RPMI7951 (cell line): ENCODE data around the gene RAMP1. TPM values are rescaled to one million over a fixed set of nuclear protein-coding genes. Genes with fewer than 3 reads are reported as not detected.
"Not testable (repeated sequence)": the region's sequence is repeated elsewhere in the genome, so short reads cannot be mapped to it uniquely, and the experiment has no call there.

Source experiments
- DNase-seq: peaks from one replicate; pipeline ENCODE4 v3.0.0-alpha.2; 2012; ENCODE audit warnings: low read depth
- total RNA-seq: library from RNA; depleted of rRNA; stranded (reverse); fragments of >200 nt; shearing (Covaris generic); gene quantifications from 2 replicates; pipeline ENCODE4 v1.2.3, GENCODE V29; 2014; rRNA removed

Gene RAMP1
- total RNA-seq = 6.2 and 18.6 TPM in 2 replicates

DNA sequence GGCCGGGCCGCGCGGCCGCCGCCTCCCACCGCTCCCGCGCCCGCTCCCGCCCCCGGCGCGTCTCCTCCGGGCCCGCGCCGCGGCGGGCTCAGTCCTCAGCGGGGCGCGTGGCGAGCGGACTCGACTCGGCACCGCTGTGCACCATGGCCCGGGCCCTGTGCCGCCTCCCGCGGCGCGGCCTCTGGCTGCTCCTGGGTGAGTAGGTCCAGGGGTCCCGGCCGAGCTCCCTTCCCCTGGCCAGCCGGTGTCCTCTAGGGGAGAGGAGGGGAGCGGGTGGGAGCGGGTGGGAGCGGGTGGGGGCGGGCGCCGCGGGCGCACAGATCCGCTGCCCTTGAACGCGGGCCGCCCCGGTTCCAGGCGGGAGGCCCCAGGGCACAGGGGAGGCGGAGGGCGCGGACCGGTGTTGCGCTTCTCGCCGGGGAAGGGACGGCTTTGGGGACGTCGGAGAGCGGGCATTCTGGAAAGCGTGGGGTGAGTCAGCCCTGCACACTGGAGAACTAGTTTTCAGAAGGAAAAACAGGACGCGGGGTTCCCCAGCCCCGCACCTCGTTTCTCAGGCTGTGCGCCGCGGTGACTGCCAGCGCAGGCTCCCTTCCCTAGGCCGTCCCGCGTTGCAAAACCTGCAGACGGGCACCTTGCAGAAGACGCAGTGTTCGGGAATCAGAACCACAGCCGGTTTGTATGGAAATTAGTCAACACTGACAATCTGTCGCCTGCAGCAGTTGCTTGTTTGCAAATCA lies at the start of gene RAMP1:
TSS of gene RAMP1 (plus strand) at position 91 of the 740 bp plus-strand sequence. CDS start at position 144, 53 bp downstream.
- peak; percentile 37 for DNase-seq

DNA sequence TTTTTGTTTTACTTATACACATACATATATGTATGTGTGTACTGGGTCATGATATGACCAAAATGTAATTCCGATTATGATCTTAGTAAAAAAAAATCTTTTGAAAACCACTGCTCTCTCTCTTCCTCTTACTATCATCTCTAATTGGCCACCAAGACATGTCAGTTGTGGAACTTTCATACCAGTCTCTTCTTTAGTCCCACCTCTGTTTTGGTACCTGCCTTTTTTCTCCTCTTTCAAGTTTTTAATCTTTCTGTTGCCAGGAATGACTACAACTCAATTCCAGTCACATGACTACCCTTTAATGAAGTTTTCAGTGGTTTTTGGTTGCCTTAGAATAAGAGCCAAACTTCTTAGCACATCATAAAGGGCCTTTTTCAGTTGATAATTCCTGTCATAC lies 43.8 kb upstream of the RAMP1 start:
- DNase-seq = no peak

DNA sequence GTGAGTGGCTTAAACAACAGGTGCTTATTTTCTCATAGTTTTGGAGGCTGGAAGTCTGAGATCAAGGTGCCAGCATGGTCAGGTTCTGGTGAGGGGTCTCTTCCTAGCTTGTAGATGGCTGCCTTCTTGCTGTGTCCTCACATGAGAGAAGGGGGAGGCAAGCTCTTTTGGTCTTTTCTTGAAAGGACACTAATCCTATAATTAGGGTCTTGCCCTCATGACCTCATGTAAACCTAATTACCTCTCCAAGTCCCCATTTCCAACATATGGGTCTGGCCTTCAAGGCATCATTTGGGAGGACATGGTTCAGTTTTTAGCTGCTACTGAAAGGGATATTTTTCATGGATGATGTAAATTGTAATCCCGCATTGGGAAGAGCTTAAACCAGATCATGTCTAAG lies 42.9 kb upstream of the RAMP1 start:
- no peak for DNase-seq

DNA sequence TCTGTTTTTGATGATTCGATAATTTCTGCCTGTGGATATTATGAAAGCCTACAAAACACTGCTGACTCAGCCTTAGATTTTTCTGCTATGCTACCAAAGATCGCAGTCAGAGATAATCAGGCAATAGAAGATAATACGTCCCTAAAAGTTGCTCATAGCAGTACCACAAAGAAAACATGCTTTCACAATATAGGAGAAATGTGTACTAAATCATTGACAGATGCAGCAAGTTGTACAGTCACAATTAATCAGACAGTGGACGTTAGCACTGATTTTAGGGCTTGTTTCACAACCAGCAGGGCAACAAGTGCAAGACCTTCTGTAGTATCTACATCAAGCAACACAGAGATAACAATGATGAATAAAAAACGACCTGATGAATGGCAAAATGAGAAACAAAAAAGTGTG lies 41.4 kb upstream of the RAMP1 start:
- peak; percentile 70 for DNase-seq

DNA sequence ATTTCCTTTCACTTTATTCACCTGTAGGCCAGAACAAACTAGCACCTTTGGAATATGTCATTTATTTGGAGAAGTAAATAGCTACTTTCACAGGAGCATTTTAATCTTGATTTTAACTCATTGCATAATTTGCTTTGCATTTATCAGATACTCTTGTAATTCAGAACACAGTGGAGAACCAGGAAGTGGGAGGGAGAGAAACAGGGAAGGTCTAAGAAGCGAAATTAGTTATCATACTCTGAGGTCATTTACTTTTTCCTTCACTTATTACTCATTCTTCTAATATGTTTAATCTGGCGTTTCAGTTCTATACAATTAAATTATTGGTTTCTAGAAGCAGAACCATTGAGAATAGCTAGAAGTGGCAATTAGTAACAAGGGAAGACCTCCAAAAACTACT lies 40.2 kb upstream of the RAMP1 start:
- DNase-seq = no peak

DNA sequence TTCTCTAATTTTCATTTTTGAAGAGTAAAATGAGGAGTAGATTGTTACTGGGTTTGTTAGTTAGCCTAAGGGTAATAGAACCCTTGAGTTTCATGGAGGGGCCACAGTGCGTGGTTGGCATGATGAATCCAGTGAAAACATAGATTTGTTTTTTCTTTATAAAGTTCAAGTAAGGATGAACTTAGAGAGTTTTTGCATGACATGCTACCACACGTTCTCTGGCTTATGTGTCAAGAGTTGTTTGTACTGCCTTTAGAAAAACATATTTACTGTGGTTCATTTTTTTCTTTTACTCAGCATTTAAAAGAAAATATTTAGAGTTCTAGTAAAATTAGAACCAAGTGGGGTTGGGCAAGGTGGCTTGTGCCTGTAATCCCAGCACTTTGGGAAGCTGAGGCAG lies 39.0 kb upstream of the RAMP1 start:
- no peak for DNase-seq

DNA sequence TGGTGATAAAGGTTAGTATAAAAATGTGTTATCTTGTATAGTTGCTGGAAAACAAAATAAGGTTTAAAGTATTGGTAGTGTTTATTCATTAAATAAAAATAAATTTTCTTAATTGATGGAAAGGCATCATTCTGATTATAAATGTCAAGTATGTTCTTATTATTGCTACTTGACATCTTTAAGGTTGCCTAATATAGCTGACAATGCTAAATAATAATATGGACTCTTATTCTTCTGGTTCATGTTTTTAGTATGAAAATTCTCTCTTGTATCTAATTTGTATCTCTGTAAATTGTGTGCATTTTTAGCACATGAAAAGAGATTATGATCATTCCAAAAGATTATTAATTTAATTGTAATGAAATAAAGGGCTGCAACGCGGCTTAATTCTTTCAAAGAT lies 35.9 kb upstream of the RAMP1 start:
- DNase-seq = no peak

DNA sequence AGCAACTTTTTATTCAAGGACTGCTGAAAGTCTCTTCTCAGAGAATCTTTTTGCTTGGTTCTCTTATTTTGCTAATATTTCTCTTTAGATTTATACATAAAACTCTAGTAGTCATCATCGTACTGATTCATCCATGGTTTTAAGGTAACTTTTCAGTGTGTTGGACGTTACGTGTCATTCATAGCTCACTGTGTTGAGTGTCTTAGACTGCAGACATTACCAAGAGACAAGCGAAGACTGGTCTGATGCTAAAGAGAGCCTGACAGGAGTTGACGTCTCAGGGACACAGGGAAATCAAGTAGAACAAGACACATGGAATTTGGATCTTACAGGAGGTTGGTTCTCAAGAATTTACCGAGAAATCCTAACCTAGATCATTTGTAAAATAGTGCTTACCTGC lies 35.3 kb upstream of the RAMP1 start:
- no peak for DNase-seq

DNA sequence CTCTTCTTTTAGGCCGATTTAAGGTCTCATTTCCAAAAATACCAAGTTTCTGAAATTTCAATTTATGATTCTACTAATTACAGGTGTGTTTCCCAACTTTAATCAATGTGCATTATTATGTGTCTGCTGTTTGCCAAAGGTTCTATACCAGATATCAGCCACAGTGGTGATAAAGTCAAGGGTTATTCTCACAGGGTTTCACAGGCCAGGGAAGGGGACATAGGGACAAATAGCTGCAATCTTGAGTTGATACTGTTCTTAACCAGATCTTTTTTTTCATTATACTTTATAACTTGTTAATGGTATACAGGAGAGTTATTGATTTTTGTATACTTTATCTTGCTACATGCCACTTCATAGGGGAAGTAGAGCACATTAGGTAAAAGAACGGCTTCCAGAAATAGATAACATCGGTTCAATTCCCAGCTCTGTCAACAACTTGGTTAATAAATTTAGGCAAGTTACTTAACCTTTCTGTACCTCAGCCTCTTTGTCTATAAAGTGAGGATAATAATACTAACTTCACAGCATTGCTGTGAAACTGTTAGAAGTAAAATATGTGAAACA lies 31.9 kb upstream of the RAMP1 start:
- DNase-seq = no peak

DNA sequence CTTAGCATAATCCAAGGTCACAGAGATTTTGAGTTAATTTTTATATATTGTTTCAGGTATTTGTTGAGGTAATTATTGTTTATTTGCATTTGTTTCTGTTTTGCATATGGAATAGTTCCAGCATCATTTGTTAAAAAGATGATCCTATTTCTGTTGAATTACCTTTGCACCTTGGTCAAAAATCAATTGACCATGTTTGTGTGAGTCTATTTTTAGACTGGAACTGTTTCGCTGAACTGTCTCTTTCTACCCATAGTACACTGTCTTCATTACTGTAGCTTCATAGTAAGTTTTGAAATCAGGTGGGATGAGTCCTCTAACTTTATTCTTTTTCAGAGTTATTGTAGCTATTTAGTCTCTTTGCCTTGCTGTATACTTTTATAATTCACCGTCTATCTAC lies 28.9 kb upstream of the RAMP1 start:
- DNase-seq = no peak

DNA sequence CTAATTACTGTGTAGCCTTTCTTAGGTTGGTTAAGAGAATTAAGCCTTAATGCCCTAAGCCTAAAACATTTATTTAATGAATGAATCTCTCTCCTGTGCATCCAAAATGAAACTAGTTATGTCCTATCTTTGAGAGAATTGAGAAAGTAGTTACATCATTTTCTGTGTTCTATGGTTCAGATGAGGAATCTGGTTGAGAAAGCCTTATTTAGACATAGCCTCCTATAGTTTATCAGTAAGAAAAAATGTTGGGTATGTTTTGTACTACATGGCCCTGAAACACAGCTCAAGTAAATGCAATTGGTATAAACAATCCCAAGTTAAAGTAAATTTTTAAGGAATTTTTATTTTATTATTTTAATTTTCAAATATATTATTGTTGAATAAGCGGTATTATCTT lies 25.9 kb upstream of the RAMP1 start:
- DNase-seq = no peak

DNA sequence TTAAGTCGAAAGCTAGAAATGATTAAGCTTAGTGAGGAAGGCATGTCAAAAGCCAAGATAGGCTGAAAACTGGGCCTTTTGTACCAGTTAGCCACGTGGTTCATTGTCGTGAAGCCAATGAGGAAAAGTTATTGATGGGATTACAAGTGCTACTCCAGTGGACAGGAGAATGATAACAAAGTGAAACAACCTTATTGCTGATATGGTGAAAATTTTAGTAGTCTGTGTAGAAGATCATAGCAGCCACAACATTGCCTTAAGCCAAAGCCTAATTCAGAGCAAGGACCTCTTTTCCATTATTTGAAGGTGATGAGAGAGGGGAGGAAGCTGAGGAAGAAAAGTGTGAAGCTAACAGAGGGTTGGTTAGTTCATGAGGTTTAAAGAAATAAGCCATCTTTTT lies 24.1 kb upstream of the RAMP1 start:
- no peak for DNase-seq

DNA sequence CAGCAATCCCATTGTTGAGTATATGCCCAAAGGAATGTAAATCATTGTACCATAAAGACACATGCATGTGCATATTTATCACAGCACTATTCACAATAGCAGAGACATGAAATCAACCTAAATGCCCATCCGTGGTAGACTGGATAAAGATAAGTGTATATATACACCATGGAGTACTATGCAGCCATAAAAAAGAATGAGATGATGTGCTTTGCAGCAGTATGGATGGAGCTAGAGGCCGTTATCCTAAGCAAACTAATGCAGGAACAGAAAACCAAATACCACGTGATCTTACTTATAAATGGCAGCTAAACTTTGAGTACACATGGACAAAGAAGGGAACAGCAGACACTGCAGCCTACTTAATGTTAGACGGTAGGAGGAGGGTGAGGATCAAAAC lies 18.4 kb upstream of the RAMP1 start:
- DNase-seq = no peak

DNA sequence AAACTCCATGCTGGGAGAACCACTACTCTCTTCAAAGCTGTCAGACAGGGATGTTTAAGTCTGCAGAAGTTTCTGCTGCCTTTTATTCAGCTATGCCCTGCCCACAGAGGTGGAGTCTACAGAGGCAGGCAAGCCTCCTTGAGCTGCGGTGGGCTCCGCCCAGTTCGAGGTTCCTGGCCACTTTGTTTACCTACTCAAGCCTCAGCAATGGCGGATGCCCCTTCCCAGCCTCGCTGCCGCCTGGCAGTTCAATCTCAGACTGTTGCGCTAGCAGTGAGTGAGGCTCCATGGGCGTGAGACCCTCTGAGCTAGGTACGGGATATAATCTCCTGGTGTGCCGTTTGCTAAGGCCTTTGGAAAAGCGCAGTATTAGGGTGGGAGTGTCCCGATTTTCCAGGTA lies 10.5 kb upstream of the RAMP1 start:
- not testable (repeated sequence) for DNase-seq

DNA sequence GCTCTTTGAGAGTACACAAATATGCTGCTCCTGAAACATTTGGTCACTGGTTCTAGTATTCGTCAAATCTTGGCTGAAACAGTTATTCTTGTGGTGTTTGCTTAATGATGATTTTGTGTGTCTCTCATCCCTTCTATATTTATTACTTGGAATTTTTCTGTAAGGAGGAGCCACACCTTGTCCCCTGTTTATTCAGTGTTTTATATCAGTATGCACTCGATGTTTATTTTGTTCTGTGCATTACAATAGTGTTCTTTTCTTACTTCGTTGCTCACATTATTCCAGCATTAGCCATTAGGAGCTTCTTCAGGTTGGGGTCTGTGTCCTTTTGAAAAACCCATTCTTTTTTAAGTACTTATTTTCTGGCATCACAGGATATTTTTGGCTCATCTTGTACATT lies 5.1 kb upstream of the RAMP1 start:
- DNase-seq = no peak

DNA sequence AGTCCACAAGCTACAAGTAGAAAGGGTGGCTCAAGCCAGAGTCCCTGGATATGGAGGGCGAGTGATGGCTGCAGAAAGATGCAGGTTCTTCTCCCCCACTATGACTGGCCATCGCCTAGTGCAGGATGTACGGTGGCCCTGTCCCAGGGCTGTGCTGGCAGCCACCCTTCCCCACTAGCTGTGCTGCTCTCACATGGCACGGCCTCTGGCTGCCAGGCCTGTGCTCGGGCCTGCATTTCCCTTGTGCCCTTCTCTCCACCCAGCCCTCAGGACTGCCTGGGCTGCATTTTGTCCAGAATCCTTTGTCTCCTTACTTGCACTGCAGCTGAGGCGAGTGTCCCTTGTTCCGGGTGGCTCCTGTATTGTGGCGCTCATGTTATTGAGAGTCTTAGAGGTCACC lies 1.6 kb upstream of the RAMP1 start:
- DNase-seq = no peak

DNA sequence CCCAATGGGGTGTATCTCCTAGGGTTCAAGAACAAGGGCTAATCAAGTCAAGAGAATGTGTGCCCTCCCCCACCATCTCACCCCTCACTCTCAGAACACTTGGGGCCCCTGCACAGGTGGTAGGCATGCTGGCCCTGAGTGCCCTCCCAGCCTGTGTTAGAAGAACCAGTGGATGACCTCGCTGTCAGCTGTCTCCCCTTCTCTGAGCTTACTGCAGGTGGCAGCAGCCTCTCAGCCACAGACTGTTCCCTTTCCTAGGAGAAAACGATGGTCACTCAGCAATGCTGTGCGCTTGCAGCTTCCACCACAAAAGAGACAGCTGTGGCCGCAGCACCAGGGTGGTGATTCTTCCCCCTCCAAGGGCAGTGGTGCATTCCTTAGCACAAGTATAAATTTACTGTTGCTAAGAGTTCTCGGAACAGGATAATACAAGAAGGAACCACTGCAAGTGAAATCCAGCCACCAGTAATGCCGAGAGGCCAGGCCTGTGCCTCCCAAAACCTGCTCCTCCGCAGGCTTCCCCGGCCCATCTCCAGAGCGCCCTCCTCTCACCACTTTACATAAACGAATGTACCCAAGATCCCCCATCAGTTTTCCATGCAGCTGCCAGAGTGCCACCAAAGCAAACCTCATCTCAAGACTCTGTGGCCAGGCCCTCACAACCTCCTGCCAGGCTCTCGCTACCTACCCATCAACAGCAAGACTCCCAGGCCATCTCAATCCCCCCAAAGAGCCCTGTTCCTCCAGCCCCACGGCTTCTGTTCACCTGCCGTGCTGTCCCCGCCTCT lies 935 bp upstream of the RAMP1 start:
- DNase-seq = peak; percentile 84

DNA sequence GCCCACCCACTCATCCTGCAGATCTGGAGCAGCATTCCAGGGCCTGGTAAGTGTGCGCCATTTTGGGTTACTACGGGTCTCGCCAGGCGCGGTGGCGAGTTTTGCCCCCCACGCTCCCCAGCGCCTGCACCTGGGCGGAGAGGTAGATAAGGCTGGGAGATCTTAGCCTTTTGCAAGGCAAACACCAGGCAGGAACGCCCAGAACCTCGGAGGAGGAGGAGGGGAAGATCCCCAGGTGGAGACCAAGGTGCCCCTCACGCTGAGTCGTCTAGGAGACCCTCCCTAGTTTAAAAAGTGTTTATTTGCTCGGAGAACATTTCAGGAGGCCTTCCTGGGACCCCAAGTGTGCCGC lies 365 bp upstream of the RAMP1 start:
- DNase-seq = no peak

DNA sequence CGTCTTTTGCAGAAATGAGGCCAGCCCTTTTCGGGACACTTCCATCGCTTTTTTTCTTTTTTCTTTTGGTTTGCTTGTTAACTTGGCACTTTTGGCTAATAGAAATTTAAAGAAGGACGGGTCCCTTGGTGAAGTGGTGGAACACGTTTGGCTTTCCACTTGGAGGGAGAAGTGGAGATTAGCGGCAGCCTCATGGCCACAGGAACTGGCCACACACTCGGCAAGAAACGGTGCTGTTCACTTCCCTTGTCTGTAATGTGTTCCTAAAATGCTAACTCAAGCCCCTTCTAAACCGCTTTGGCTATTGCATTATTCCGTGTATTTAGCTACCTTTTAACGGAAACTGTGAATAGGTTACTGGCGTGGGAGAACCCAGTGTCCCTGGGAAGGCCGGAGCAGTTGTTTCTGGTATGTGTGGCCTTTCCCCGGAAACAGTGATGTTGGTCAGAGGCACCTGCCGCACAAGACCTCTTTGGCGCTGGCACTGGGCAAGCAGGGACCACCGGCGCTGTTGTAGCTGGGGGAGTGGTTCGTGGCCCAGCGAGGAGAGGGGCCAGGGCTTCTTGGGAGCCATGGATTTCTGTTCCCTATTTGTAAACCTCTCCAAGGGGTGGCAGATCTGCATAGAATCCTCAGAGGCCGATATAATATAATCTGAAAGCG lies 981 bp downstream of the RAMP1 start:
- DNase-seq = no peak

DNA sequence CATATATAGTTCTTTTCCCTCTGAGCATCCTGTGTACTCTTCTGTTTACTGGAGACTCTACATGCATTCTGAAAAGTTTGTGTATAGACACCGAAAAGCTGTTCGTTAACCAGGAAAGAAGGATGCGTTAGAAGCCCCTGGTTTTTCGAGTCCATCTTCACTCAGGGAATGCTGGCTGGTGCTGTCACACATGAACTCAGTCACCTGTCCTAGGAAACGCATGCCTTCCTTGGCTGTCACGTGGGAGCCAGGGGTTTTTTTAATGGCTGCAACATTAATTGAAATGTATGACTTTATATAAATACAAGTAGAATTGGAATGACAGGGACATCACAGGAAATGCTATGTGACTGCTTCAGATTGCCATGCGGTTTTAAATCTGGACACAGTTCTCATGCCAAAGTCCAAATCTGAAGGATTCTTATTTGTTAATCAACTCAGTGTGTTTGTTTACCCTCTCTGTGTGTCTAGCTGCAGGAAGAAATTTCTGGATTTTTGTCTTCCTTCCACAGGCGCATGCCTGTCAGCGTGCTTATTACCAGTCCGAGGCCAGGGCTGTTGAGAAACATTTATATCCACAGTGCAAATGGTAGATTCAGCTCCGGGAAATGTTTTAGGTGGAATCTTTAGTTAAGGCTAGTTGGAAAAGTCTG lies 2.6 kb downstream of the RAMP1 start:
- no peak for DNase-seq

DNA sequence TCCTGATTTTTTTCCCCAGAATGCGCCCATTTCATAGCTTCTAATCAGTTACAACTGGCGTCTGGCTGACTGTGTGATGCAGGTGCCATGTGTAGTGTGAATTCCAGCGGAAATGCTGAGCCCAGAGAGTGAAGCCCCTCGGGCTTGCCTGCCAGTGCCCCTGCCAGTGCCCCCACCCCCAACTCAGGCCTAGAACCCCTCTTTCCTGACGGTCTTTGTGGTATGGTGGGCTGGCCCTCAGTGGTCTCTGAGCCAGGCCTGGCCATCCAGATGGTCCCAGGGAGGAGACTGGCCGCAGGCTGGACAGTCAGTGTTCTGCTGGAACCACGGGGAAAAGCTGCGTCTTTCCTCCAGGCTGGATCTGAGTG lies 3.1 kb downstream of the RAMP1 start:
- no peak for DNase-seq

DNA sequence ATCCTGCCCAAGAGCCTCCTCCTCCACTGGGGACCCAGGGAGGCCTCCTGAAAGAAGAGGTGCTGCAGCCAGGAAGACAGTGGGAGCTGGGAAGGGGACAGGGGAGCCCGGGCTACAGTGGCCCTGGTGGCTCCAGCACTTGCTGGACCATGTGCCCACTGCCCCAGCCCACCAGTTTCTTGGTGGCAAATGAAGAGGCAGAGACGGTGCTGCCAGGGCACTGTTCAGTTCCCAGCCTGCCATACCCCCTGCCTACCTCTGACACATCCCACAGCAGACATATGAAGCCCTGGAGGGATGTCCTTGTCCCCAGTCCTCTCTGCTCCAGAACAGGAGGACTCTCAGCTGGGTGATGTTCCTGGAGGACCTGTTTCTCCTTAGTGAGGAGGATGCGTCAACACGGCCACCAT lies 3.7 kb downstream of the RAMP1 start:
- DNase-seq = no peak
